ENCODE data around the gene SLC16A12. TPM values are rescaled to one million over a fixed set of nuclear protein-coding genes. Genes with fewer than 3 reads are reported as not detected.

SLC16A12 gene
- total and polyA plus RNA-seq, 10 of the 15 experiments (the other 5 are each of a cell fraction or from before 2014, with no cell fraction given), result not detected

GRCh38 chr10:89466599-89467035 lies 68.8 kb downstream of the SLC16A12 start:
- BruUV-seq (replicated peaks), result no TSS peak
- TF ChIP-seq EZH2 (IDR thresholded peaks at IDR 0.05; ENCODE audit: borderline replicate concordance, control insufficient read depth, low read depth, low read length) (no peak), CHD2 (IDR thresholded peaks at IDR 0.05; ENCODE audit: borderline replicate concordance, low read depth, low read length) (no peak), RAD21 (IDR thresholded peaks at IDR 0.05; ENCODE audit: insufficient read depth, low read depth, low read length) (peak; percentile 47), EED (IDR thresholded peaks at IDR 0.05; ENCODE audit: low read depth) (no peak), YBX1 (IDR thresholded peaks at IDR 0.05) (no peak), ZBTB40 (IDR thresholded peaks at IDR 0.05; ENCODE audit: borderline replicate concordance) (no peak), FOXK2 (IDR thresholded peaks at IDR 0.05) (no peak), ZZZ3 (IDR thresholded peaks at IDR 0.05; ENCODE audit: control insufficient read depth, insufficient read length, low read depth) (no peak), SPI1 (IDR thresholded peaks at IDR 0.05; ENCODE audit: borderline replicate concordance, insufficient read depth, low read depth, low read length) (peak; percentile 73; the same call in 1 of the 2 replicates), BCL3 (IDR thresholded peaks at IDR 0.05; ENCODE audit: borderline replicate concordance, insufficient read depth, low read depth, low read length, poor library complexity, severe bottlenecking) (no peak), GABPA (IDR thresholded peaks at IDR 0.05; ENCODE audit: low read depth) (no peak), HDGF (IDR thresholded peaks at IDR 0.05) (no peak), PAX5 (IDR thresholded peaks at IDR 0.05; ENCODE audit: borderline replicate concordance, low read depth, low read length) (no peak), NFYB (IDR thresholded peaks at IDR 0.05; ENCODE audit: insufficient read depth, low read depth, low read length) (no peak), POLR2A (IDR thresholded peaks at IDR 0.05; ENCODE audit: low read depth, low read length) (no peak), SMC3 (IDR thresholded peaks at IDR 0.05; ENCODE audit: borderline replicate concordance, low read length) (peak; percentile 38; the same call in 1 of the 2 replicates), CBX3 (IDR thresholded peaks at IDR 0.05; ENCODE audit: borderline replicate concordance, low read depth) (no peak), WRNIP1 (IDR thresholded peaks at IDR 0.05; ENCODE audit: borderline replicate concordance, low read depth, low read length) (no peak)

More at GRCh38 chr10:89466599-89467035, 68.8 kb downstream of the SLC16A12 start:
- in situ Hi-C loops (cut with MboI) (no loop called here), intact Hi-C loops (cut with micrococcal nuclease; ENCODE audit: unreplicated experiment) (no loop called here)
- no peaks in the 10 kb centered on the region for H3K36me3 ChIP-seq (ENCODE audit: control insufficient read depth in 2 of 2, insufficient read depth in 2 of 2, low read length in 1 of 2)
- CTCF ChIA-PET, result interaction anchor here (1.0 to 2.7 kb wide), 5 partner anchors 17 to 238 kb away, joined by 3 to 9 read pairs (median 4); no protein-coding TSS in a partner anchor
- no peak overlapping the region for H2AFZ ChIP-seq (ENCODE audit: control insufficient read depth, low read depth, low read length)
- no peaks in the 10 kb centered on the region for H3K79me2 ChIP-seq (ENCODE audit: control insufficient read depth, insufficient read depth, low read length)
- no peak overlapping the region for H3K27ac ChIP-seq (ENCODE audit: control insufficient read depth, insufficient read depth)
- peaks cover 0 to 2% of the 10 kb centered on the region in 2 experiments; a peak in 1 of 4 replicates for H3K27me3 ChIP-seq (replicated peaks in 1 of 2; ENCODE audit: control insufficient read depth in 2 of 2, insufficient read depth in 2 of 2, low read length in 1 of 2)
- no peaks in the 10 kb centered on the region for H3K4me1 ChIP-seq (ENCODE audit: control insufficient read depth, insufficient read depth, low read length)
- ATAC-seq (peak; percentile 80), FAIRE-seq (no peak), DNase-seq (ENCODE audit: low read depth, low spot score) (no peak)
- H3K4me3 ChIP-seq, result no peak overlapping the region
- WGBS (ENCODE audit: insufficient coverage, insufficient replicate concordance, low lambda C conversion rate, missing lambda C conversion rate), result 26% methylated on average over 3 of the region's 3 CpGs
- POLR2A ChIA-PET, result no interaction called here
- H3K9ac ChIP-seq (ENCODE audit: control insufficient read depth, insufficient read depth, low read length), result no peak overlapping the region
- no peaks in the 10 kb centered on the region for H3K9me3 ChIP-seq (replicated peaks; ENCODE audit: control insufficient read depth, insufficient read depth, low read length)
- SMC1A ChIA-PET (ENCODE audit: uncharacterized antibody, unreplicated experiment), result interaction anchor here (1.0 to 1.5 kb wide), 4 partner anchors 20 to 95 kb away, joined by 3 to 4 read pairs (median 3); no protein-coding TSS in a partner anchor
- no peak overlapping the region for H3K4me2 ChIP-seq (ENCODE audit: control insufficient read depth, insufficient read depth)
- H4K20me1 ChIP-seq (ENCODE audit: control insufficient read depth, insufficient read depth), result no peaks in the 10 kb centered on the region
- RAD21 ChIA-PET (ENCODE audit: unreplicated experiment), result interaction anchor here (1.4 kb wide), 1 partner anchor 95 kb away, joined by 3 read pairs; no protein-coding TSS in a partner anchor
